OCI-LY1 (cell line): ENCODE results near the gene RAD51B.

Source experiments
- CTCF ChIP-seq: fragments of 200-600 bp; sonication (generic), shearing (Covaris generic); IDR thresholded peaks from 2 replicates; pipeline ENCODE4 v1.5.1; 2017; ENCODE audit warnings: mild to moderate bottlenecking, antibody characterized with exemption, low read length, moderate library complexity, mixed read lengths
- EZH2 ChIP-seq: fragments of 200-600 bp; sonication (generic), shearing (Covaris generic); IDR thresholded peaks from 2 replicates; pipeline ENCODE4 v1.8.0; 2017; ENCODE audit warnings: borderline replicate concordance, mixed run types, mild to moderate bottlenecking, antibody characterized with exemption, low read length, moderate library complexity, mixed read lengths

- TF ChIP-seq CTCF = no peak
- TF ChIP-seq EZH2 = no peak
Measured at GRCh38 chr14:68097727-68098126, 278.1 kb downstream of the RAD51B start.
